HCT116 (cell line): ENCODE measurements around the gene RNU5B-1. TPM values are rescaled to one million over a fixed set of nuclear protein-coding genes. Genes with fewer than 3 reads are reported as not detected.

Experiments
- ATAC-seq: fragments of 200-7000 bp; cut with Tn5 transposase; 2 replicates; pipeline ENCODE4 v1.9.1; 2020; ENCODE audit warnings: mild to moderate bottlenecking, moderate library complexity
- BruUV-seq: library from RNA; stranded (reverse); fragments of 400-500 nt; replicated peaks from 2 replicates; lab custom pipeline; 2021; lab: Mats Ljungman, UMichigan
- CTCF ChIA-PET: fragments of 300-600 bp; sonication (Branson Sonifier 250); formaldehyde crosslinking; loops from one replicate; lab custom pipeline; 2021; ENCODE audit warnings: antibody characterized with exemption; lab: Charles Lee
- POLR2A ChIA-PET: fragments of 300-600, 350-600 bp; sonication (Branson Sonifier 250); formaldehyde crosslinking; loops from one replicate; lab custom pipeline; 2021; ENCODE audit warnings: antibody characterized with exemption; lab: Charles Lee
- RAD21 ChIA-PET, 2 experiments: fragments of 300-600 bp; sonication (Branson Sonifier 250); formaldehyde crosslinking; loops; one replicate each; lab custom pipeline; 2023; ENCODE audit warnings: low total read pairs in 2 of 2; ENCODE audit not compliant: uncharacterized antibody in 2 of 2, unreplicated experiment in 2 of 2, low non-redundant PET in 1 of 2; lab: Charles Lee
- DNase-seq: peaks from one replicate; pipeline ENCODE4 v3.0.0-alpha.2; 2010; ENCODE audit warnings: low read depth, low spot score
- H2AFZ ChIP-seq: fragments of 200-600 bp; shearing (Covaris generic), sonication (generic); 2 replicates; pipeline ENCODE4 v1.6.1; 2017; ENCODE audit warnings: low read depth, mixed run types, mixed read lengths, antibody characterized with exemption, low read length; ENCODE audit not compliant: poor library complexity, severe bottlenecking
- H3K27ac ChIP-seq: 2 replicates; pipeline ENCODE4 v1.5.1; 2012; ENCODE audit warnings: low read depth, low read length
- H3K27me3 ChIP-seq: fragments of 200-600 bp; sonication (generic); 2 replicates; pipeline ENCODE4 v1.6.1; 2016; ENCODE audit warnings: mixed run types, low read length, mixed read lengths; ENCODE audit not compliant: insufficient read depth
- H3K36me3 ChIP-seq, 2 experiments: fragments of 200-500 bp in 1 of 2; fragments of 200-600 bp in 1 of 2; sonication (Bioruptor generic) in 1 of 2; sonication (generic) in 1 of 2; 2 replicates each; pipeline versions ENCODE4 v1.5.1 to v1.6.1; 2014 to 2016; ENCODE audit warnings: low read length in 2 of 2, inconsistent platforms in 1 of 2, mixed read lengths in 1 of 2, mixed run types in 1 of 2; ENCODE audit not compliant: insufficient read depth in 2 of 2, control insufficient read depth in 1 of 2
- H3K4me1 ChIP-seq, 2 experiments: fragments of 200-600 bp in 1 of 2; sonication (generic) in 1 of 2; 2 replicates each; pipeline versions ENCODE4 v1.5.1 to v1.6.1; 2012 to 2017; ENCODE audit warnings: low read length in 2 of 2, inconsistent platforms in 1 of 2, mild to moderate bottlenecking in 1 of 2, mixed read lengths in 1 of 2, mixed run types in 1 of 2, moderate library complexity in 1 of 2; ENCODE audit not compliant: insufficient read depth in 2 of 2, control insufficient read depth in 1 of 2
- H3K4me2 ChIP-seq: fragments of 200-600 bp; sonication (generic); 2 replicates; pipeline ENCODE4 v1.6.1; 2017; ENCODE audit warnings: mixed run types, low read length, mixed read lengths
- H3K4me3 ChIP-seq, 2 experiments: fragments of 200-600 bp in 1 of 2; sonication (generic) in 1 of 2; replicated peaks in 1 of 2; 2 replicates each; pipeline ENCODE4 v1.5.1; 2011 to 2016; ENCODE audit warnings: low read length in 2 of 2, control low read depth in 1 of 2, low read depth in 1 of 2, mild to moderate bottlenecking in 1 of 2, mixed read lengths in 1 of 2, mixed run types in 1 of 2
- H3K79me2 ChIP-seq: fragments of 200-600 bp; sonication (generic); 2 replicates; pipeline ENCODE4 v1.6.1; 2017; ENCODE audit warnings: mild to moderate bottlenecking, mixed run types, low read length, moderate library complexity, mixed read lengths; ENCODE audit not compliant: insufficient read depth
- H3K9ac ChIP-seq: fragments of 200-600 bp; sonication (generic); 2 replicates; pipeline ENCODE4 v1.6.1; 2016; ENCODE audit warnings: low read length, mixed read lengths
- H3K9me2 ChIP-seq: fragments of 200-600 bp; sonication (generic), shearing (Covaris generic); 2 replicates; pipeline ENCODE4 v1.6.1; 2017; ENCODE audit warnings: mixed run types, mild to moderate bottlenecking, moderate library complexity; ENCODE audit not compliant: insufficient read depth
- H3K9me3 ChIP-seq, 2 experiments: fragments of 200-500 bp in 1 of 2; fragments of 200-600 bp in 1 of 2; sonication (Bioruptor generic) in 1 of 2; sonication (generic) in 1 of 2; 2 replicates each; pipeline ENCODE4 v1.6.1; 2014 to 2017; ENCODE audit warnings: low read length in 2 of 2, mixed read lengths in 2 of 2, inconsistent platforms in 1 of 2, low read depth in 1 of 2, mild to moderate bottlenecking in 1 of 2, mixed run types in 1 of 2, moderate library complexity in 1 of 2; ENCODE audit not compliant: control insufficient read depth in 1 of 2, insufficient read depth in 1 of 2
- H4K20me1 ChIP-seq: fragments of 200-600 bp; sonication (generic), shearing (Covaris generic); 2 replicates; pipeline ENCODE4 v1.6.1; 2017; ENCODE audit warnings: mixed run types, mild to moderate bottlenecking, moderate library complexity; ENCODE audit not compliant: insufficient read depth
- CEBPB ChIP-seq: IDR thresholded peaks from 2 replicates; pipeline ENCODE4 v1.6.1; 2012; ENCODE audit warnings: low read depth
- CTCF ChIP-seq, 3 experiments: fragments of 200-600 bp in 1 of 3; sonication (generic) in 1 of 3; IDR thresholded peaks in 2 of 3; conservative IDR thresholded peaks in 1 of 3; 2 replicates each; pipeline ENCODE4 v1.5.1; 2012 to 2017; ENCODE audit warnings: low read depth in 2 of 3, low read length in 2 of 3, antibody characterized with exemption in 1 of 3, borderline replicate concordance in 1 of 3, control low read depth in 1 of 3, mild to moderate bottlenecking in 1 of 3, mixed read lengths in 1 of 3, mixed run types in 1 of 3, moderate library complexity in 1 of 3; ENCODE audit not compliant: insufficient read depth in 1 of 3
- EGR1 ChIP-seq: IDR thresholded peaks from 2 replicates; pipeline ENCODE4 v1.6.1; 2012; ENCODE audit warnings: low read depth
- ELF1 ChIP-seq: IDR thresholded peaks from 2 replicates; pipeline ENCODE4 v1.6.1; 2012; ENCODE audit warnings: low read depth, borderline replicate concordance
- EZH2phosphoT487 ChIP-seq: fragments of 200-600 bp; IDR thresholded peaks from 2 replicates; pipeline ENCODE4 v1.6.1; 2018; ENCODE audit warnings: antibody characterized with exemption, borderline replicate concordance
- JUND ChIP-seq: IDR thresholded peaks from 2 replicates; pipeline ENCODE4 v1.6.1; 2012
- RAD21 ChIP-seq: IDR thresholded peaks from 2 replicates; pipeline ENCODE4 v1.6.1; 2012; ENCODE audit warnings: low read depth, mild to moderate bottlenecking
- REST ChIP-seq: IDR thresholded peaks from 2 replicates; pipeline ENCODE4 v1.6.1; 2012; ENCODE audit warnings: low read depth
- SIN3A ChIP-seq: IDR thresholded peaks from 2 replicates; pipeline ENCODE4 v1.6.1; 2012; ENCODE audit warnings: low read depth
- SP1 ChIP-seq: IDR thresholded peaks from 2 replicates; pipeline ENCODE4 v1.6.1; 2012; ENCODE audit warnings: low read depth
- TCF7L2 ChIP-seq: IDR thresholded peaks from 2 replicates; pipeline ENCODE4 v1.7.0; 2011; ENCODE audit warnings: borderline replicate concordance, inconsistent platforms; ENCODE audit not compliant: insufficient read depth, insufficient read length; ENCODE audit errors: extremely low read depth
- YY1 ChIP-seq: IDR thresholded peaks from 2 replicates; pipeline ENCODE4 v1.6.1; 2011; ENCODE audit warnings: low read length, low read depth, moderate library complexity, mild to moderate bottlenecking; ENCODE audit not compliant: insufficient replicate concordance; ENCODE audit errors: extremely low read depth
- ZBTB33 ChIP-seq: IDR thresholded peaks from 2 replicates; pipeline ENCODE4 v1.6.1; 2011; ENCODE audit warnings: mild to moderate bottlenecking, low read length, moderate library complexity; ENCODE audit not compliant: insufficient replicate concordance; ENCODE audit errors: extremely low read depth
- ZFX ChIP-seq: fragments of 450-650 bp; IDR thresholded peaks from 2 replicates; pipeline ENCODE4 v1.6.1; 2017
- intact Hi-C: fragments of 100-400 bp; cut with micrococcal nuclease; formaldehyde crosslinking; loops from 2 replicates; pipeline ENCODE4 v1.10.0; 2022
- total RNA-seq: library from RNA; stranded (reverse); gene quantifications from one replicate; pipeline ENCODE4 v1.2.1, GENCODE V29; 2021; ENCODE audit not compliant: unreplicated experiment

The RNU5B-1 gene
- total RNA-seq, 1 experiment from 2014 or later: not detected

- H3K4me1 ChIP-seq: peaks cover 26 to 45% of the 10 kb centered on the region in 2 experiments
- no peak overlapping the region for H2AFZ ChIP-seq
- TF ChIP-seq EZH2phosphoT487 (no peak), CTCF (IDR thresholded peaks at IDR 0.05 in 2 of 3, conservative IDR thresholded peaks at IDR 0.05 in 1 of 3; ENCODE audit: borderline replicate concordance in 1 of 3, insufficient read depth in 1 of 3, low read depth in 2 of 3, low read length in 2 of 3) (no peak), ZBTB33 (no peak), RAD21 (no peak), EGR1 (no peak), TCF7L2 (no peak), YY1 (no peak), REST (no peak), CEBPB (no peak), SIN3A (no peak), SP1 (no peak), JUND (no peak), ZFX (no peak), ELF1 (no peak)
- TF ChIP-seq, all 23 proteins: peak for 0
- Histone ChIP-seq H3K27ac (no peak overlapping the region), H3K4me3 (no peak overlapping the region), H3K9me2 (no peaks in the 10 kb centered on the region), H3K9ac (no peak overlapping the region), H3K27me3 (no peaks in the 10 kb centered on the region), H3K79me2 (no peaks in the 10 kb centered on the region), H3K36me3 (no peaks in the 10 kb centered on the region), H3K4me2 (no peak overlapping the region), H3K9me3 (no peaks in the 10 kb centered on the region), H4K20me1 (no peaks in the 10 kb centered on the region)
- BruUV-seq: no TSS peak
- intact Hi-C loops: no loop called here
- RAD21 ChIA-PET: no interaction called here
- POLR2A ChIA-PET: interaction anchor here (1.5 to 2.1 kb wide), 3 partner anchors 14 to 116 kb away, joined by 3 to 11 read pairs (median 6); partner anchors contain the start of genes CLPX and PARP16
- CTCF ChIA-PET: no interaction called here
- ATAC-seq: no peak
- DNase-seq: no peak
Observed at GRCh38 chr15:65300924-65301441, 3.5 kb upstream of the RNU5B-1 start.
